Measurements from ENCODE around the gene MIB1. TPM values are rescaled to one million over a fixed set of nuclear protein-coding genes. Genes with fewer than 3 reads are reported as not detected.

The MIB1 gene
- total and polyA plus RNA-seq, 2 donors (not counting 1 experiment from before 2014, with no cell fraction given) = 22.3 to 51.0 TPM

DNA sequence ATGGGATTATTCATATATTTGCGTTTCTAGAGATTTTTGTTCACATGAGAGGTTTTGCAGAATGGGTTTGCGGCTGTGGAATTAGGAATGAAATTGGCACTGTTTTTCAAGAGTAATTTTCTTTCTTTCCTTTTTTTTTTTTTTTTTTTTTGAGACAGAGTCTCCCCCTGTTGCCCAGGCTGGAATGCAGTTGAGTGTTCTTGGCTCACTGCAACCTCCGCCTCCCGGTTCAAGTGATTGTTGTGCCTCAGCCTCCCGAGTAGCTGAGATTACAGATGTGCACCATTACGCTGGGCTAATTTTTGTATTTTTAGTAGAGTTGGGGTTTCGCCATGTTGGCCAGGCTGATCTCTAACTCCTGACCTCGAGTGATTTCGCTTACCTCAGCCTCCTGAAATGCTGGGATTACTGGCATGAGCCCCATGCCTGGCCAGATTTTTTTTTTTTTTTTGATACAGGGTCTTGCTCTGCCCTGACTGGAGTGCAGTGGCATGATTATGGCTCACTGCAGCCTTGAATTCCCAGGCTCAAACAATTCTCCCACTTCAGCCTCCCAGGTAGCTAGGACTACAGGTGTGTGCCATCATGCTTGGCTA lies 65.3 kb downstream of the MIB1 start:
- Histone ChIP-seq H3K36me3 (ENCODE audit: control insufficient read depth, insufficient read depth, low read length) (no peaks in the 10 kb centered on the region), H3K9ac (ENCODE audit: insufficient read depth, low read length) (no peak overlapping the region)

DNA sequence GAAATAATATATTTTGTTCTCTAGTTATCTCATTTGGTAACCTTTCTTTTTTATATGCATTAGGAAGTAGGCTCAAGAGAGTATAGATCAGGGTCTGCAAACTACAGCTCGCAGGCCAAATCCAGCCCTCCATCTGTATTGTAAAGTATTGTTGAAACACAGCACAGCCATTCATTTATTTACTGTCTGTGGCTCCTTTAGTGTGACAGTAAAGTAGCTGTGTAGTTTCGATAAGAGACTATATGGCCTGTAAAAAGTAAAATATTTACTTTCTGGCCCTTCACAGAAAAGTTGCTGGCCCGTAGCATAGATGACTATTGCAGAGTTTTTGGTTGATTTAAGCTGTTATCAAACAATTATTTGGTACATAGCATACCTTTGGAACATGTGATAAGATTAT lies 67.6 kb downstream of the MIB1 start:
- no peak overlapping the region for H3K4me3 ChIP-seq (replicated peaks in 1 of 4; ENCODE audit: control extremely low read depth in 1 of 4, insufficient read depth in 1 of 4, low read depth in 3 of 4, low read length in 4 of 4)
- no peak overlapping the region for H3K4me2 ChIP-seq (ENCODE audit: extremely low read depth, insufficient read depth, low read length)
- DNase-seq (ENCODE audit: low read depth in 2 of 2) = no peak
- H3K9ac ChIP-seq (ENCODE audit: insufficient read depth, low read length) = no peak overlapping the region
- TF ChIP-seq, protein P1, sequence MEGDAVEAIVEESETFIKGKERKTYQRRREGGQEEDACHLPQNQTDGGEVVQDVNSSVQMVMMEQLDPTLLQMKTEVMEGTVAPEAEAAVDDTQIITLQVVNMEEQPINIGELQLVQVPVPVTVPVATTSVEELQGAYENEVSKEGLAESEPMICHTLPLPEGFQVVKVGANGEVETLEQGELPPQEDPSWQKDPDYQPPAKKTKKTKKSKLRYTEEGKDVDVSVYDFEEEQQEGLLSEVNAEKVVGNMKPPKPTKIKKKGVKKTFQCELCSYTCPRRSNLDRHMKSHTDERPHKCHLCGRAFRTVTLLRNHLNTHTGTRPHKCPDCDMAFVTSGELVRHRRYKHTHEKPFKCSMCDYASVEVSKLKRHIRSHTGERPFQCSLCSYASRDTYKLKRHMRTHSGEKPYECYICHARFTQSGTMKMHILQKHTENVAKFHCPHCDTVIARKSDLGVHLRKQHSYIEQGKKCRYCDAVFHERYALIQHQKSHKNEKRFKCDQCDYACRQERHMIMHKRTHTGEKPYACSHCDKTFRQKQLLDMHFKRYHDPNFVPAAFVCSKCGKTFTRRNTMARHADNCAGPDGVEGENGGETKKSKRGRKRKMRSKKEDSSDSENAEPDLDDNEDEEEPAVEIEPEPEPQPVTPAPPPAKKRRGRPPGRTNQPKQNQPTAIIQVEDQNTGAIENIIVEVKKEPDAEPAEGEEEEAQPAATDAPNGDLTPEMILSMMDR (conservative IDR thresholded peaks at IDR 0.05 in 1 of 2, IDR thresholded peaks at IDR 0.05 in 1 of 2; ENCODE audit: low read depth in 1 of 2, low read length in 2 of 2) = no peak
- TF ChIP-seq EZH2 (IDR thresholded peaks at IDR 0.05; ENCODE audit: low read length, missing control alignments) = no peak
- no peak overlapping the region for H3K27ac ChIP-seq (ENCODE audit: insufficient read depth, low read length)
- no peaks in the 10 kb centered on the region for H3K36me3 ChIP-seq (ENCODE audit: control insufficient read depth, insufficient read depth, low read length)
- H4K20me1 ChIP-seq (ENCODE audit: control insufficient read depth, extremely low read depth, insufficient read depth, low read length) = no peaks in the 10 kb centered on the region
- H3K79me2 ChIP-seq (ENCODE audit: control insufficient read depth, insufficient read depth, low read length) = no peaks in the 10 kb centered on the region
- H3K4me1 ChIP-seq (ENCODE audit: control insufficient read depth, extremely low read depth, insufficient read depth, low read length) = no peaks in the 10 kb centered on the region
- H3K27me3 ChIP-seq (ENCODE audit: control insufficient read depth, insufficient read depth, low read length) = no peaks in the 10 kb centered on the region
- H2AFZ ChIP-seq (ENCODE audit: low read length) = no peak overlapping the region
- H3K9me3 ChIP-seq (ENCODE audit: control insufficient read depth, insufficient read depth, low read depth, low read length) = no peaks in the 10 kb centered on the region

More for the DNA sequence above, 65.3 kb downstream of the MIB1 start:
- TF ChIP-seq, protein P1 (conservative IDR thresholded peaks at IDR 0.05 in 1 of 2, IDR thresholded peaks at IDR 0.05 in 1 of 2; ENCODE audit: low read depth in 1 of 2, low read length in 2 of 2) = no peak
- TF ChIP-seq EZH2 (IDR thresholded peaks at IDR 0.05; ENCODE audit: low read length, missing control alignments) = no peak
- H3K4me3 ChIP-seq (replicated peaks in 1 of 4; ENCODE audit: control extremely low read depth in 1 of 4, insufficient read depth in 1 of 4, low read depth in 3 of 4, low read length in 4 of 4) = no peak overlapping the region
- H2AFZ ChIP-seq (ENCODE audit: low read length) = no peak overlapping the region
- no peak overlapping the region for H3K4me2 ChIP-seq (ENCODE audit: extremely low read depth, insufficient read depth, low read length)
- no peak overlapping the region for H3K27ac ChIP-seq (ENCODE audit: insufficient read depth, low read length)
- no peaks in the 10 kb centered on the region for H3K79me2 ChIP-seq (ENCODE audit: control insufficient read depth, insufficient read depth, low read length)
- H3K9me3 ChIP-seq (ENCODE audit: control insufficient read depth, insufficient read depth, low read depth, low read length) = no peaks in the 10 kb centered on the region
- H3K4me1 ChIP-seq (ENCODE audit: control insufficient read depth, extremely low read depth, insufficient read depth, low read length) = no peaks in the 10 kb centered on the region
- no peaks in the 10 kb centered on the region for H4K20me1 ChIP-seq (ENCODE audit: control insufficient read depth, extremely low read depth, insufficient read depth, low read length)
- no peaks in the 10 kb centered on the region for H3K27me3 ChIP-seq (ENCODE audit: control insufficient read depth, insufficient read depth, low read length)
- no peak for DNase-seq (ENCODE audit: low read depth in 2 of 2)

DNA sequence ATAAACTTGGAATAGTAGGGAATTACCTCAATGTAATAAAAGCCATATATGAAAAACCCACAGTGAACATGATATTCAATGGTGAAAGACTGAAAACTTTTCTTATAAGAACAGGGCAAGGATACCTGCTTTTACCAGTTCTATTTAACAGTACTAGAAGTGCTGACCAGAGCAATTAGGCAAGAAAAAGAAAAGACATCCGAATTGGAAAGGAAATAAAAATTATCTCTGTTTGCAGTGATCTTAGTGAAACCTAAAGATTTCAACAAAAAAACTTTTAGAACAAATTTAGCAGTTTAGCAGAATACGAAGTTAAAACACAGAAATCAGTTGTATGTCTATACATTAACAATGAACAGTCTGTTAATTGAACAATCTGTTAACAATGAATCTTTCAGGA lies 69.1 kb downstream of the MIB1 start:
- no peak overlapping the region for H2AFZ ChIP-seq (ENCODE audit: low read length)
- no peak overlapping the region for H3K4me3 ChIP-seq (replicated peaks in 1 of 4; ENCODE audit: control extremely low read depth in 1 of 4, insufficient read depth in 1 of 4, low read depth in 3 of 4, low read length in 4 of 4)
- H3K36me3 ChIP-seq (ENCODE audit: control insufficient read depth, insufficient read depth, low read length) = no peaks in the 10 kb centered on the region
- no peak for DNase-seq (ENCODE audit: low read depth in 2 of 2)
- H3K4me1 ChIP-seq (ENCODE audit: control insufficient read depth, extremely low read depth, insufficient read depth, low read length) = no peaks in the 10 kb centered on the region
- no peak overlapping the region for H3K9ac ChIP-seq (ENCODE audit: insufficient read depth, low read length)
- H3K4me2 ChIP-seq (ENCODE audit: extremely low read depth, insufficient read depth, low read length) = no peak overlapping the region
- no peaks in the 10 kb centered on the region for H3K9me3 ChIP-seq (ENCODE audit: control insufficient read depth, insufficient read depth, low read depth, low read length)
- TF ChIP-seq, protein P1 (conservative IDR thresholded peaks at IDR 0.05 in 1 of 2, IDR thresholded peaks at IDR 0.05 in 1 of 2; ENCODE audit: low read depth in 1 of 2, low read length in 2 of 2) = no peak
- TF ChIP-seq EZH2 (IDR thresholded peaks at IDR 0.05; ENCODE audit: low read length, missing control alignments) = no peak
- no peak overlapping the region for H3K27ac ChIP-seq (ENCODE audit: insufficient read depth, low read length)
- H3K27me3 ChIP-seq (ENCODE audit: control insufficient read depth, insufficient read depth, low read length) = no peaks in the 10 kb centered on the region
- H4K20me1 ChIP-seq (ENCODE audit: control insufficient read depth, extremely low read depth, insufficient read depth, low read length) = no peaks in the 10 kb centered on the region
- no peaks in the 10 kb centered on the region for H3K79me2 ChIP-seq (ENCODE audit: control insufficient read depth, insufficient read depth, low read length)

All from fibroblast of lung (primary cell).